DND-41 (cell line): ENCODE measurements around the gene RETREG2.

Source experiments
- CTCF ChIP-seq: IDR thresholded peaks from 2 replicates; pipeline ENCODE4 v1.5.1; 2012; ENCODE audit warnings: borderline replicate concordance, low read length, moderate library complexity, mild to moderate bottlenecking; ENCODE audit not compliant: poor library complexity, severe bottlenecking; ENCODE audit errors: extremely low read depth
- EZH2 ChIP-seq: IDR thresholded peaks from 3 replicates; pipeline ENCODE4 v1.6.1; 2012; ENCODE audit warnings: borderline replicate concordance, low read depth, mild to moderate bottlenecking, moderate library complexity, low read length, inconsistent platforms; ENCODE audit not compliant: severe bottlenecking

- no peak for TF ChIP-seq CTCF
- no peak for TF ChIP-seq EZH2
Observed at GRCh38 chr2:219184121-219184520, 6.0 kb downstream of the RETREG2 start.
